Measurements from ENCODE around the gene TRIM66.

DNA sequence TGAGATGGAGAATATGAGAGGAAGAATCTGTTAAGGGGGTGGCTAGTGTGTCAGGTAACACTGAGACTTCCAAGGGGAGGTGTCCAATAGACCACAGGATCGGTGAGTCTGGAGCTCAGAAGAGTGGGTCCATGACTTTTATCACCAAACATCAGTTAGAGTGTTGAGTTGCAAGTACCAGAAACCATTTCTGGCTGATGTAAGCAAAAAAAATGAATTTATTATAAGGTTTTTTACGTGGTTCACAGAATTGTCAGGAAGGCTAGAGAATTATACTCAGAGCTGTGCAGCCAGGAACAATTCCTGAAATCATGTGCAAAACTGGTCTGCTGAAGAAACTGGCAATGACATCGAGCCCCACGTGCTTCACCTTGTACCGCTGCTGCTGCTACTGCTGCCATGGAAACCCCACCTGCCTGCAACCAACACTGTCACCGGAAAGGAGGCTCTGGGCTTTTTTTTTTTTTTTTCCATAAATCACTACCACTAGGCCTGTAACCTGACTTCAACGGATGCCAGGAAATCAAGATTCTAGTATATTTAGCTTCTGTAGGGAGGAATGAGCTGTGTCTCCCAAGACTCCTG, 71.8 kb downstream of the TRIM66 start:
- TF ChIP-seq POLR2AphosphoS5 (IDR thresholded peaks at IDR 0.05; ENCODE audit: borderline replicate concordance, low read depth, low read length) (no peak), EZH2 (IDR thresholded peaks at IDR 0.05) (no peak), FOXP2 (optimal IDR thresholded peaks at IDR 0.05; ENCODE audit: control extremely low read depth, extremely low read length, insufficient read depth) (no peak)
